H1 (cell line): Measurements from ENCODE around the gene HOXD12. TPM values are rescaled to one million over a fixed set of nuclear protein-coding genes. Genes with fewer than 3 reads are reported as not detected.

Source experiments
- CTCF ChIA-PET: fragments of 300-600 bp; sonication (Branson Sonifier 250); formaldehyde crosslinking; loops from one replicate; lab custom pipeline; 2021; ENCODE audit not compliant: partially characterized antibody; lab: Charles Lee
- POLR2A ChIA-PET: fragments of 300-600 bp; sonication (Branson Sonifier 250); formaldehyde crosslinking; loops from one replicate; lab custom pipeline; 2021; ENCODE audit warnings: inconsistent platforms; ENCODE audit not compliant: partially characterized antibody; lab: Charles Lee
- DNase-seq, 2 experiments: peaks; one replicate each; pipeline versions ENCODE4 v3.0.0 to v3.0.0-alpha.2; 2010 to 2022; ENCODE audit warnings: low spot score in 2 of 2, low read depth in 1 of 2, mixed read lengths in 1 of 2
- FAIRE-seq: peaks from 2 replicates; lab custom pipeline; 2011; peaks lifted over from hg19 to GRCh38; lab: Jason Lieb, UNC
- H2AFZ ChIP-seq: 2 replicates; pipeline ENCODE4 v1.8.1; 2012; ENCODE audit warnings: low read length, inconsistent platforms
- H2AK5ac ChIP-seq: 2 replicates; pipeline ENCODE4 v1.6.1; 2013; ENCODE audit warnings: low read depth, low read length
- H2BK120ac ChIP-seq: replicated peaks from 2 replicates; pipeline ENCODE3; 2013; ENCODE audit warnings: low read depth, low read length, inconsistent platforms
- H2BK12ac ChIP-seq: 2 replicates; pipeline ENCODE4 v1.6.1; 2013; ENCODE audit warnings: low read depth, low read length
- H2BK15ac ChIP-seq: 2 replicates; pipeline ENCODE4 v1.6.1; 2013; ENCODE audit warnings: low read length
- H2BK20ac ChIP-seq: 2 replicates; pipeline ENCODE4 v1.6.1; 2013; ENCODE audit warnings: low read length
- H2BK5ac ChIP-seq: 2 replicates; pipeline ENCODE4 v1.6.1; 2013; ENCODE audit warnings: low read depth, low read length
- H3K14ac ChIP-seq: 2 replicates; pipeline ENCODE4 v1.6.1; 2013; ENCODE audit warnings: inconsistent platforms; ENCODE audit not compliant: insufficient read length
- H3K18ac ChIP-seq: 2 replicates; pipeline ENCODE4 v1.6.1; 2013; ENCODE audit warnings: low read length; ENCODE audit errors: extremely low read depth
- H3K23ac ChIP-seq: 2 replicates; pipeline ENCODE4 v1.6.1; 2013; ENCODE audit warnings: inconsistent platforms; ENCODE audit not compliant: insufficient read length
- H3K23me2 ChIP-seq: 2 replicates; pipeline ENCODE4 v1.6.1; 2013; ENCODE audit warnings: low read depth, low read length
- H3K27ac ChIP-seq: 2 replicates; pipeline ENCODE4 v1.6.1; 2011; ENCODE audit warnings: low read depth, low read length, inconsistent platforms
- H3K27me3 ChIP-seq, 4 experiments: replicated peaks in 1 of 4; 1 replicate in 1 of 4; 2 replicates in 3 of 4; pipeline versions ENCODE4 v1.6.1 to v1.8.1; 2011 to 2013; ENCODE audit warnings: low read length in 3 of 4, mild to moderate bottlenecking in 3 of 4, inconsistent platforms in 2 of 4, mixed read lengths in 2 of 4, moderate library complexity in 1 of 4; ENCODE audit not compliant: control insufficient read depth in 3 of 4, insufficient read depth in 3 of 4; ENCODE audit errors: extremely low read depth in 1 of 4
- H3K36me3 ChIP-seq, 4 experiments: 2 replicates each; pipeline versions ENCODE4 v1.6.1 to v1.8.1; 2011 to 2013; ENCODE audit warnings: mild to moderate bottlenecking in 4 of 4, low read length in 3 of 4, moderate library complexity in 2 of 4, control low read depth in 1 of 4, inconsistent platforms in 1 of 4; ENCODE audit not compliant: insufficient read depth in 4 of 4, control insufficient read depth in 2 of 4
- H3K4ac ChIP-seq: replicated peaks from 2 replicates; pipeline ENCODE3; 2013; ENCODE audit warnings: low read length, low read depth, mixed read lengths, inconsistent platforms; ENCODE audit not compliant: insufficient read length
- H3K4me1 ChIP-seq, 4 experiments: replicated peaks in 1 of 4; 1 replicate in 1 of 4; 2 replicates in 3 of 4; pipeline versions ENCODE4 v1.6.1 to v1.8.1; 2011 to 2013; ENCODE audit warnings: low read length in 3 of 4, inconsistent platforms in 2 of 4, mixed read lengths in 1 of 4; ENCODE audit not compliant: insufficient read depth in 4 of 4, control insufficient read depth in 3 of 4
- H3K4me2 ChIP-seq, 2 experiments: 2 replicates each; pipeline versions ENCODE4 v1.6.1 to v1.8.1; 2011 to 2013; ENCODE audit warnings: low read depth in 2 of 2, low read length in 2 of 2, control low read depth in 1 of 2, inconsistent platforms in 1 of 2, mild to moderate bottlenecking in 1 of 2; ENCODE audit not compliant: insufficient read depth in 1 of 2
- H3K4me3 ChIP-seq, 4 experiments: fragments of 200-600, 300-600 bp in 1 of 4; sonication (generic), shearing (Covaris generic), sonication (Bioruptor Twin) in 1 of 4; 2 replicates each; pipeline versions ENCODE4 v1.5.1 to v1.8.1; 2011 to 2016; ENCODE audit warnings: low read length in 4 of 4, low read depth in 3 of 4, control low read depth in 2 of 4, inconsistent platforms in 2 of 4, mild to moderate bottlenecking in 2 of 4, mixed read lengths in 1 of 4, moderate library complexity in 1 of 4; ENCODE audit not compliant: insufficient read depth in 2 of 4; ENCODE audit errors: extremely low read depth in 1 of 4
- H3K56ac ChIP-seq: replicated peaks from 2 replicates; pipeline ENCODE3; 2013; ENCODE audit warnings: low read depth, mild to moderate bottlenecking, mixed read lengths, low read length, inconsistent platforms; ENCODE audit not compliant: insufficient read length
- H3K79me1 ChIP-seq: 2 replicates; pipeline ENCODE4 v1.6.1; 2013; ENCODE audit warnings: low read depth, low read length, control low read depth
- H3K79me2 ChIP-seq, 2 experiments: 2 replicates each; pipeline versions ENCODE4 v1.6.1 to v1.8.1; 2012 to 2013; ENCODE audit warnings: low read length in 2 of 2, mild to moderate bottlenecking in 2 of 2, inconsistent platforms in 1 of 2; ENCODE audit not compliant: insufficient read depth in 2 of 2, control insufficient read depth in 1 of 2
- H3K9ac ChIP-seq, 4 experiments: replicated peaks in 1 of 4; 1 replicate in 1 of 4; 2 replicates in 3 of 4; pipeline versions ENCODE4 v1.6.1 to v1.8.1; 2011 to 2013; ENCODE audit warnings: low read depth in 3 of 4, low read length in 3 of 4, control low read depth in 2 of 4, mild to moderate bottlenecking in 2 of 4, moderate library complexity in 2 of 4, inconsistent platforms in 1 of 4; ENCODE audit errors: extremely low read depth in 1 of 4
- H3K9me3 ChIP-seq, 2 experiments: 2 replicates each; pipeline versions ENCODE4 v1.6.1 to v1.8.1; 2012 to 2013; ENCODE audit warnings: mild to moderate bottlenecking in 2 of 2, moderate library complexity in 2 of 2, control low read depth in 1 of 2, inconsistent platforms in 1 of 2, low read depth in 1 of 2, low read length in 1 of 2, mixed read lengths in 1 of 2; ENCODE audit not compliant: insufficient read depth in 2 of 2
- H4K20me1 ChIP-seq, 2 experiments: replicated peaks in 1 of 2; 2 replicates each; pipeline versions ENCODE3 to v1.8.1; 2011 to 2013; ENCODE audit warnings: inconsistent platforms in 2 of 2, low read length in 2 of 2, mild to moderate bottlenecking in 1 of 2; ENCODE audit not compliant: insufficient read depth in 2 of 2, control insufficient read depth in 1 of 2
- H4K5ac ChIP-seq: 2 replicates; pipeline ENCODE4 v1.6.1; 2013; ENCODE audit warnings: low read length, low read depth, mixed read lengths, inconsistent platforms; ENCODE audit not compliant: insufficient read length
- H4K8ac ChIP-seq: 2 replicates; pipeline ENCODE4 v1.8.0; 2013; ENCODE audit warnings: mild to moderate bottlenecking, moderate library complexity, low read length, inconsistent platforms; ENCODE audit not compliant: insufficient read depth; ENCODE audit errors: extremely low read depth
- H4K91ac ChIP-seq: replicated peaks from 2 replicates; pipeline ENCODE3; 2013; ENCODE audit warnings: low read length, mixed read lengths, inconsistent platforms; ENCODE audit not compliant: insufficient read length
- BRCA1 ChIP-seq: IDR thresholded peaks from 2 replicates; pipeline ENCODE4 v1.6.1; 2012; ENCODE audit warnings: low read depth, low read length, improper control_type of control experiment
- CBX8 ChIP-seq: fragments of 300-800, 300-1000 bp; sonication (generic); IDR thresholded peaks from 2 replicates; pipeline ENCODE4 v1.7.1; 2016; ENCODE audit warnings: low read depth, low read length, borderline replicate concordance
- CHD2 ChIP-seq: IDR thresholded peaks from 2 replicates; pipeline ENCODE4 v1.6.1; 2012; ENCODE audit warnings: low read length, improper control_type of control experiment
- EZH2 ChIP-seq: fragments of 200-600 bp; sonication (generic); IDR thresholded peaks from 2 replicates; pipeline ENCODE4 v1.7.1; 2012; ENCODE audit warnings: low read depth, mild to moderate bottlenecking, moderate library complexity, low read length, inconsistent platforms; ENCODE audit not compliant: severe bottlenecking
- GABPA ChIP-seq: IDR thresholded peaks from 2 replicates; pipeline ENCODE4 v1.6.1; 2011; ENCODE audit warnings: mild to moderate bottlenecking, low read length, moderate library complexity, borderline replicate concordance; ENCODE audit not compliant: insufficient read depth
- KDM4A ChIP-seq: IDR thresholded peaks from one replicate; pipeline ENCODE4 v1.7.1; 2012; ENCODE audit warnings: low read depth, mild to moderate bottlenecking, moderate library complexity, low read length, inconsistent platforms; ENCODE audit not compliant: severe bottlenecking
- RNF2 ChIP-seq: fragments of 200-900, 300-1000 bp; sonication (generic); IDR thresholded peaks from 2 replicates; pipeline ENCODE4 v1.7.1; 2016; ENCODE audit warnings: borderline replicate concordance, low read depth, mild to moderate bottlenecking, antibody characterized with exemption, low read length; ENCODE audit not compliant: poor library complexity, severe bottlenecking; ENCODE audit errors: missing control alignments
- SIX5 ChIP-seq: IDR thresholded peaks from 2 replicates; pipeline ENCODE4 v1.6.1; 2011; ENCODE audit warnings: mild to moderate bottlenecking, low read depth, low read length
- SP2 ChIP-seq: IDR thresholded peaks from 2 replicates; pipeline ENCODE4 v1.6.1; 2012; ENCODE audit warnings: mild to moderate bottlenecking, low read length, inconsistent platforms
- SUZ12 ChIP-seq: fragments of 200-600 bp; sonication (generic); IDR thresholded peaks from 2 replicates; pipeline ENCODE4 v1.6.1; 2012; ENCODE audit warnings: mild to moderate bottlenecking, inconsistent platforms, low read length, moderate library complexity, mixed read lengths
- TCF12 ChIP-seq: IDR thresholded peaks from 2 replicates; pipeline ENCODE4 v1.6.1; 2011; ENCODE audit warnings: low read depth, mild to moderate bottlenecking, low read length
- WGBS, 2 experiments: shearing (Covaris generic) in 1 of 2; methylation state at CpG; one replicate each; pipeline versions ENCODE4 v1.1.6 to v1.1.7; 2013 to 2015; ENCODE audit warnings: low lambda C conversion rate in 2 of 2, mixed read lengths in 2 of 2, inconsistent platforms in 1 of 2, low coverage in 1 of 2, missing lambda C conversion rate in 1 of 2; ENCODE audit not compliant: insufficient replicate concordance in 2 of 2, insufficient coverage in 1 of 2, insufficient read length in 1 of 2; ENCODE audit errors: extremely low coverage in 1 of 2, missing lambda C conversion rate in 1 of 2; 5-methylcytosine and 5-hydroxymethylcytosine counted together
- polyA plus RNA-seq, 7 experiments: library from polyadenylated mRNA; depleted of rRNA in 3 of 7; stranded (reverse) in 5 of 7; unstranded in 2 of 7; fragments of >200 nt in 5 of 7; fragments of 200-250 nt in 2 of 7; gene quantifications; 1 replicate in 5 of 7; 2 replicates in 1 of 7; 4 replicates in 1 of 7; pipeline versions ENCODE4 v1.2.1 to v1.2.3, GENCODE V29; 2011 to 2013; ENCODE audit warnings: missing spikeins in 2 of 7, mixed read lengths in 2 of 7
- total RNA-seq: library from RNA; stranded (reverse); fragmentation: NEBNext Ultra II Directional; extraction: Animal tissue kit (Norgen Biotek cat#: 25700); gene quantifications from 2 replicates; pipeline ENCODE4 v1.2.1, GENCODE V29; 2021

HOXD12 gene
- total and polyA plus RNA-seq, 2 of the 8 experiments (the other 6 are each of a cell fraction or from before 2014, with no cell fraction given): not detected

- no peak overlapping the region for H3K14ac ChIP-seq
- H3K23me2 ChIP-seq: peaks cover 6% of the 10 kb centered on the region; the same call in 1 of the 2 replicates
- H3K4me2 ChIP-seq: peak overlapping the region; percentile 45 to 50; a peak in 3 of 4 replicates
- H3K79me1 ChIP-seq: no peaks in the 10 kb centered on the region
- ChIA-PET POLR2A (interaction anchor here (0.9 to 1.8 kb wide), 2 partner anchors 11 to 15 kb away, joined by 4 to 7 read pairs; no protein-coding TSS in a partner anchor), CTCF (interaction anchor here (0.7 to 7.8 kb wide), 18 partner anchors 8 to 715 kb away, joined by 3 to 130 read pairs (median 4); partner anchors contain the start of genes HOXD12 and HOXD13)
- no peak overlapping the region for H2BK20ac ChIP-seq
- no peak overlapping the region for H2BK120ac ChIP-seq
- no peak overlapping the region for H4K8ac ChIP-seq
- no peak overlapping the region for H2AK5ac ChIP-seq
- 7% methylated on average over 10 of the region's 10 CpGs; no CpG with 5 or more reads in 1 of the 2 experiments for WGBS, 2 experiments
- no peak overlapping the region for H3K27ac ChIP-seq
- no peak overlapping the region for H3K18ac ChIP-seq
- peaks cover 11 to 22% of the 10 kb centered on the region in 2 experiments for H4K20me1 ChIP-seq
- no peak overlapping the region for H2BK15ac ChIP-seq
- DNase-seq (no peak), FAIRE-seq (no peak)
- H3K4me3 ChIP-seq: peak overlapping the region in 1 of 4 experiments; percentile 4; a peak in 1 of 8 replicates
- no peaks in the 10 kb centered on the region for H3K79me2 ChIP-seq
- no peaks in the 10 kb centered on the region; a peak in 1 of 4 replicates for H3K9me3 ChIP-seq
- no peak overlapping the region for H3K56ac ChIP-seq
- H3K23ac ChIP-seq: no peak overlapping the region
- H2AFZ ChIP-seq: no peak overlapping the region
- H2BK12ac ChIP-seq: 0 out of 2 replicates have a peak overlapping the region, but pooled peaks have one; percentile 3
- no peak overlapping the region for H4K91ac ChIP-seq
- peaks cover 0 to 5% (median 0%) of the 10 kb centered on the region in 4 experiments; a peak in 1 of 8 replicates for H3K36me3 ChIP-seq
- peaks cover 0 to 29% (median 13%) of the 10 kb centered on the region in 4 experiments; a peak in 5 of 7 replicates for H3K4me1 ChIP-seq
- no peak overlapping the region for H2BK5ac ChIP-seq
- no peak overlapping the region for H3K9ac ChIP-seq
- H3K4ac ChIP-seq: no peak overlapping the region
- H3K27me3 ChIP-seq: peaks cover 88 to 98% (median 93%) of the 10 kb centered on the region in 4 experiments
- no peak overlapping the region for H4K5ac ChIP-seq
- TF ChIP-seq CBX8 (0 out of 2 replicates have a peak, but pooled peaks have one; percentile 7), SUZ12 (0 out of 2 replicates have a peak, but pooled peaks have one; percentile 58), CHD2 (no peak), TCF12 (no peak), KDM4A (no peak), SIX5 (no peak), SP2 (no peak), RNF2 (no peak), GABPA (no peak), BRCA1 (no peak), EZH2 (peak; percentile 80)
Observed at GRCh38 chr2:176082525-176082823, 17.1 kb upstream of the HOXD12 start.
